Activated CD8-positive, alpha-beta T cell treated with anti-CD3 and anti-CD28 coated beads, Interleukin-2, amount 10 ng/mL, durations not matched to agents 7 days and 5 days (primary cell): ENCODE measurements around the gene SLC25A21. TPM values are rescaled to one million over a fixed set of nuclear protein-coding genes. Genes with fewer than 3 reads are reported as not detected.

ENCODE experiments used
- ATAC-seq: fragments of 150-1000 bp; cut with Tn5 transposase; one replicate; pipeline ENCODE4 v1.10.0; 2021; ENCODE audit warnings: moderate library complexity
- CTCF ChIA-PET: fragments of 350-600 bp; sonication (Branson Sonifier 250); formaldehyde crosslinking; loops from one replicate; lab custom pipeline; 2021; ENCODE audit warnings: antibody characterized with exemption; lab: Charles Lee
- POLR2A ChIA-PET: fragments of 350-600 bp; sonication (Branson Sonifier 250); formaldehyde crosslinking; loops from one replicate; lab custom pipeline; 2021; ENCODE audit warnings: antibody characterized with exemption; lab: Charles Lee
- DNase-seq: peaks from one replicate; pipeline ENCODE4 v3.0.0-alpha.2; 2020
- H3K27ac Mint-ChIP-seq: one replicate; pipeline ENCODE4 v1.8.0; 2021; ENCODE audit warnings: mild to moderate bottlenecking, mixed read lengths
- H3K27me3 Mint-ChIP-seq: one replicate; pipeline ENCODE4 v1.8.0; 2021; ENCODE audit warnings: low read depth, mixed read lengths
- H3K36me3 Mint-ChIP-seq: one replicate; pipeline ENCODE4 v1.8.0; 2021; ENCODE audit warnings: low read depth, mixed read lengths
- H3K4me1 Mint-ChIP-seq: one replicate; pipeline ENCODE4 v1.8.0; 2021; ENCODE audit warnings: low read depth, mixed read lengths
- H3K4me3 Mint-ChIP-seq: one replicate; pipeline ENCODE4 v1.8.0; 2021; ENCODE audit warnings: mild to moderate bottlenecking, mixed read lengths
- H3K9me3 Mint-ChIP-seq: one replicate; pipeline ENCODE4 v1.8.0; 2022; ENCODE audit warnings: mixed read lengths; ENCODE audit not compliant: insufficient read depth
- total RNA-seq, 2 experiments: library from RNA; stranded (reverse); gene quantifications; one replicate each; pipeline ENCODE4 v1.2.3, GENCODE V29; 2021

SLC25A21 gene
- total RNA-seq, 2 experiments from 2014 or later, result not detected

- Mint-ChIP-seq H3K27me3 (no peaks in the 10 kb centered on the region), H3K36me3 (no peaks in the 10 kb centered on the region), H3K27ac (no peak overlapping the region), H3K9me3 (no peaks in the 10 kb centered on the region), H3K4me3 (no peak overlapping the region), H3K4me1 (no peaks in the 10 kb centered on the region)
- CTCF ChIA-PET, result no interaction called here
- POLR2A ChIA-PET, result no interaction called here
- DNase-seq, result no peak
- no peak for ATAC-seq
Observed at GRCh38 chr14:37023875-37024565, 148.4 kb downstream of the SLC25A21 start.

GRCh38 chr14:37021390-37021789, 151.0 kb downstream of the SLC25A21 start:
- CTCF ChIA-PET, result no interaction called here
- POLR2A ChIA-PET, result no interaction called here
- H3K27ac Mint-ChIP-seq, result no peak overlapping the region
- H3K4me3 Mint-ChIP-seq, result no peak overlapping the region
- H3K36me3 Mint-ChIP-seq, result no peaks in the 10 kb centered on the region
- no peaks in the 10 kb centered on the region for H3K4me1 Mint-ChIP-seq
- ATAC-seq, result no peak
- no peaks in the 10 kb centered on the region for H3K27me3 Mint-ChIP-seq
- H3K9me3 Mint-ChIP-seq, result no peaks in the 10 kb centered on the region
- no peak for DNase-seq

- CTCF ChIA-PET, result no interaction called here
- H3K9me3 Mint-ChIP-seq, result no peaks in the 10 kb centered on the region
- no peaks in the 10 kb centered on the region for H3K36me3 Mint-ChIP-seq
- DNase-seq, result no peak
- POLR2A ChIA-PET, result no interaction called here
- no peak overlapping the region for H3K4me3 Mint-ChIP-seq
- H3K4me1 Mint-ChIP-seq, result no peaks in the 10 kb centered on the region
- H3K27ac Mint-ChIP-seq, result no peak overlapping the region
- no peak for ATAC-seq
- H3K27me3 Mint-ChIP-seq, result no peaks in the 10 kb centered on the region
Observed at GRCh38 chr14:37019488-37019887, 152.9 kb downstream of the SLC25A21 start.

GRCh38 chr14:37018571-37019240, 153.7 kb downstream of the SLC25A21 start:
- H3K27ac Mint-ChIP-seq, result no peak overlapping the region
- no peak overlapping the region for H3K4me3 Mint-ChIP-seq
- H3K4me1 Mint-ChIP-seq, result no peaks in the 10 kb centered on the region
- DNase-seq (no peak), ATAC-seq (no peak)
- CTCF ChIA-PET, result no interaction called here
- H3K27me3 Mint-ChIP-seq, result no peaks in the 10 kb centered on the region
- no peaks in the 10 kb centered on the region for H3K9me3 Mint-ChIP-seq
- no peaks in the 10 kb centered on the region for H3K36me3 Mint-ChIP-seq
- POLR2A ChIA-PET, result interaction anchor here (0.6 kb wide), 1 partner anchor 601 kb away, joined by 3 read pairs; no protein-coding TSS in a partner anchor

GRCh38 chr14:37013078-37013477, 159.3 kb downstream of the SLC25A21 start:
- H3K27me3 Mint-ChIP-seq, result no peaks in the 10 kb centered on the region
- H3K9me3 Mint-ChIP-seq, result no peaks in the 10 kb centered on the region
- DNase-seq, result no peak
- no peak overlapping the region for H3K27ac Mint-ChIP-seq
- H3K4me3 Mint-ChIP-seq, result no peak overlapping the region
- H3K4me1 Mint-ChIP-seq, result no peaks in the 10 kb centered on the region
- H3K36me3 Mint-ChIP-seq, result no peaks in the 10 kb centered on the region
- POLR2A ChIA-PET, result no interaction called here
- CTCF ChIA-PET, result no interaction called here
- ATAC-seq, result no peak

- Mint-ChIP-seq H3K9me3 (no peaks in the 10 kb centered on the region), H3K4me1 (no peaks in the 10 kb centered on the region), H3K27me3 (no peaks in the 10 kb centered on the region), H3K4me3 (no peak overlapping the region), H3K27ac (no peak overlapping the region), H3K36me3 (no peaks in the 10 kb centered on the region)
- no peak for ATAC-seq
- CTCF ChIA-PET, result no interaction called here
- no peak for DNase-seq
- POLR2A ChIA-PET, result no interaction called here
Observed at GRCh38 chr14:36998686-36999085, 173.7 kb downstream of the SLC25A21 start.

- ChIA-PET POLR2A (no interaction called here), CTCF (no interaction called here)
- Mint-ChIP-seq H3K4me3 (no peak overlapping the region), H3K27me3 (no peaks in the 10 kb centered on the region), H3K4me1 (no peaks in the 10 kb centered on the region), H3K27ac (no peak overlapping the region), H3K9me3 (no peaks in the 10 kb centered on the region), H3K36me3 (no peaks in the 10 kb centered on the region)
- ATAC-seq (no peak), DNase-seq (no peak)
Observed at GRCh38 chr14:36997843-36998242, 174.6 kb downstream of the SLC25A21 start.

GRCh38 chr14:36996857-36997590, 175.4 kb downstream of the SLC25A21 start:
- Mint-ChIP-seq H3K9me3 (no peaks in the 10 kb centered on the region), H3K4me1 (no peaks in the 10 kb centered on the region), H3K27ac (no peak overlapping the region), H3K36me3 (no peaks in the 10 kb centered on the region), H3K27me3 (no peaks in the 10 kb centered on the region), H3K4me3 (no peak overlapping the region)
- ChIA-PET POLR2A (no interaction called here), CTCF (no interaction called here)
- no peak for DNase-seq
- ATAC-seq, result no peak

GRCh38 chr14:36996133-36996856, 176.1 kb downstream of the SLC25A21 start:
- Mint-ChIP-seq H3K27ac (no peak overlapping the region), H3K27me3 (no peaks in the 10 kb centered on the region), H3K4me3 (no peak overlapping the region), H3K9me3 (no peaks in the 10 kb centered on the region), H3K36me3 (no peaks in the 10 kb centered on the region), H3K4me1 (no peaks in the 10 kb centered on the region)
- CTCF ChIA-PET, result no interaction called here
- ATAC-seq (no peak), DNase-seq (no peak)
- POLR2A ChIA-PET, result no interaction called here

GRCh38 chr14:36989806-36990205, 182.6 kb downstream of the SLC25A21 start:
- POLR2A ChIA-PET, result no interaction called here
- no peak for ATAC-seq
- no peak overlapping the region for H3K4me3 Mint-ChIP-seq
- H3K9me3 Mint-ChIP-seq, result peaks cover 4% of the 10 kb centered on the region
- no peak for DNase-seq
- H3K36me3 Mint-ChIP-seq, result no peaks in the 10 kb centered on the region
- no peaks in the 10 kb centered on the region for H3K4me1 Mint-ChIP-seq
- no peaks in the 10 kb centered on the region for H3K27me3 Mint-ChIP-seq
- H3K27ac Mint-ChIP-seq, result no peak overlapping the region
- CTCF ChIA-PET, result no interaction called here

- ChIA-PET POLR2A (no interaction called here), CTCF (interaction anchor here (0.7 kb wide), 1 partner anchor 12 kb away, joined by 3 read pairs; no protein-coding TSS in a partner anchor)
- no peak for ATAC-seq
- no peaks in the 10 kb centered on the region for H3K4me1 Mint-ChIP-seq
- no peak overlapping the region for H3K4me3 Mint-ChIP-seq
- peaks cover 4% of the 10 kb centered on the region for H3K9me3 Mint-ChIP-seq
- no peak for DNase-seq
- H3K27me3 Mint-ChIP-seq, result no peaks in the 10 kb centered on the region
- H3K27ac Mint-ChIP-seq, result no peak overlapping the region
- no peaks in the 10 kb centered on the region for H3K36me3 Mint-ChIP-seq
Observed at GRCh38 chr14:36988989-36989388, 183.4 kb downstream of the SLC25A21 start.
